ENCODE results near the gene STIMATE. TPM values are rescaled to one million over a fixed set of nuclear protein-coding genes. Genes with fewer than 3 reads are reported as not detected.

Gene STIMATE
- total and polyA plus RNA-seq, 2 experiments from 2014 or later, result 9.3 to 10.3 TPM

- TF ChIP-seq EZH2phosphoT487 (IDR thresholded peaks at IDR 0.05; ENCODE audit: insufficient read depth, low read depth), result no peak
- TF ChIP-seq EZH2 (IDR thresholded peaks at IDR 0.05; ENCODE audit: insufficient read depth, poor library complexity, severe bottlenecking), result no peak
- Histone ChIP-seq H2AFZ (no peak overlapping the region), H3K9ac (no peak overlapping the region), H3K9me2 (ENCODE audit: insufficient read depth) (no peaks in the 10 kb centered on the region), H3K27ac (no peak overlapping the region), H3K27me3 (replicated peaks; ENCODE audit: insufficient read depth) (no peaks in the 10 kb centered on the region), H3K9me3 (ENCODE audit: low read depth) (no peaks in the 10 kb centered on the region), H3F3A (ENCODE audit: insufficient read depth) (no peaks in the 10 kb centered on the region), H3K36me3 (ENCODE audit: low read depth) (no peaks in the 10 kb centered on the region), H3K4me3 (no peak overlapping the region), H3K4me2 (ENCODE audit: unreplicated experiment) (no peak overlapping the region), H3K79me2 (ENCODE audit: insufficient read depth) (no peaks in the 10 kb centered on the region), H3K4me1 (ENCODE audit: insufficient read depth) (no peaks in the 10 kb centered on the region), H4K20me1 (ENCODE audit: insufficient read depth) (no peaks in the 10 kb centered on the region)
- DNase-seq, result no peak
- in situ Hi-C loops (cut with MboI), result no loop called here
- 95 to 100% methylated on average over 2 of the region's 2 CpGs for WGBS, 2 experiments (ENCODE audit: low coverage in 1 of 2, low lambda C conversion rate in 2 of 2, missing lambda C conversion rate in 2 of 2)
These were observed 58.1 kb downstream of the STIMATE start for GRCh38 chr3:52839268-52839575.

DNA sequence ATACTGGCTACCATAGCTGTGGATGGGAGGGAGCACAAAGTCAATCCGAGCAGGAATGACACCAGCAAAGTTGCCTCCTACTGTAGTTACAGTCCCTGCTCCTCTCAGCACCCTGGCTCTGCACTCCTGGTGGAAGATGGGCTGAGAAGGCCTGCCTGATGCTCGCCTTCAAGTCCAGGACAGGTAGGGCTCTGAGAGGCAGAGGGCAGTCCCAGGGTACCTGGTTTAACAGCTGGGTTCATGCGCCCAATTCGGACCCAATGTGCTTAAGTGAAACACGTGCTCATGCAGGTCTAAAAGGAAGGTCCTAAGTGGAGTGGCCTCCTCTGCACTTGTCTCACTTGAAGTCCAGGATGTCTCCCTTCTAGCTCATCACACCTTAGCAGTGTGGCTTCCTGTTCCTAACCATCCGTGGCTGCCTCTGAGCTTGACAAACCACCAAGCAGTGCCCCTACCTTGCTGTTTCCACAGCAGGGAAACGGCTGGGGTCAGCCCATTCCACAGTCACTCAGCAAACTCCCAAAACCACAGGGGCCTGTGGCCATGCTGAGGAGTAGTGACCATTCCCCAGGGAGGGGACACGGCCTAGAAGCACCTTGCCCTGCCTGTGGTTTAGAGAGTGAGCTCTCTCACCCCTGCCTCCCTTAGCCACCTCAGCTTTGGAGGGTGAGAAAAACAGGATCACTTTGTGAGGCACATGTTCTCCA, 58.6 kb downstream of the STIMATE start:
- TF ChIP-seq EZH2 (IDR thresholded peaks at IDR 0.05; ENCODE audit: insufficient read depth, poor library complexity, severe bottlenecking) (no peak), EZH2phosphoT487 (IDR thresholded peaks at IDR 0.05; ENCODE audit: insufficient read depth, low read depth) (no peak)
- DNase-seq, result no peak
- Histone ChIP-seq H3K9me3 (ENCODE audit: low read depth) (no peaks in the 10 kb centered on the region), H3K79me2 (ENCODE audit: insufficient read depth) (no peaks in the 10 kb centered on the region), H3K9ac (no peak overlapping the region), H3K9me2 (ENCODE audit: insufficient read depth) (no peaks in the 10 kb centered on the region), H3K27ac (no peak overlapping the region), H4K20me1 (ENCODE audit: insufficient read depth) (no peaks in the 10 kb centered on the region), H3K27me3 (replicated peaks; ENCODE audit: insufficient read depth) (no peaks in the 10 kb centered on the region), H3K4me1 (ENCODE audit: insufficient read depth) (no peaks in the 10 kb centered on the region), H3F3A (ENCODE audit: insufficient read depth) (no peaks in the 10 kb centered on the region), H3K4me2 (ENCODE audit: unreplicated experiment) (no peak overlapping the region), H3K4me3 (no peak overlapping the region), H3K36me3 (ENCODE audit: low read depth) (no peaks in the 10 kb centered on the region), H2AFZ (no peak overlapping the region)
- in situ Hi-C loops (cut with MboI), result no loop called here
- 90 to 91% methylated on average over 8 of the region's 8 CpGs for WGBS, 2 experiments (ENCODE audit: low coverage in 1 of 2, low lambda C conversion rate in 2 of 2, missing lambda C conversion rate in 2 of 2)

DNA sequence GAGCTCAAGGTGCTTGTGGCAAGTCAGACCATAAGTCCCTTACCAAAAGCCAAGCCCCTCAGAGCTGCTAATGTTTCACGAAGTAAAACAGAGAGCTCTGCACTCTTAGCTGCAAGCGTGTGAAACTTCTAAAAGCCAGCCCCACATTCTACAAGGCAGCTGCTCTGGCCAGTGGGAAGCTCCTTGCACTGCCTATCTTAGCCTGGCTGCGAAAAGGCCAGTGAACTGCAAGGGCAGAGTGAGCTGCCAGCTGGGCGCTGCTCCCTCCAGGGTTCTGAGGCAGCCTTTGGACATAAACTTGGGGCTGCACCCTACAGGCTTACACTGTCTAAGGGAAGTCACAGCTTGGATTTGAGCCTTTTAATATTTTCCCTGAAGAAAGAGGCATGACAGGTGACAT, 60.4 kb downstream of the STIMATE start:
- H3F3A ChIP-seq (ENCODE audit: insufficient read depth), result no peaks in the 10 kb centered on the region
- H3K9ac ChIP-seq, result no peak overlapping the region
- no peak for DNase-seq
- H4K20me1 ChIP-seq (ENCODE audit: insufficient read depth), result no peaks in the 10 kb centered on the region
- TF ChIP-seq EZH2 (IDR thresholded peaks at IDR 0.05; ENCODE audit: insufficient read depth, poor library complexity, severe bottlenecking) (no peak), EZH2phosphoT487 (IDR thresholded peaks at IDR 0.05; ENCODE audit: insufficient read depth, low read depth) (no peak)
- no peaks in the 10 kb centered on the region for H3K9me3 ChIP-seq (ENCODE audit: low read depth)
- H3K9me2 ChIP-seq (ENCODE audit: insufficient read depth), result no peaks in the 10 kb centered on the region
- no peak overlapping the region for H3K4me2 ChIP-seq (ENCODE audit: unreplicated experiment)
- no peak overlapping the region for H2AFZ ChIP-seq
- no peak overlapping the region for H3K27ac ChIP-seq
- in situ Hi-C loops (cut with MboI), result no loop called here
- WGBS, 2 experiments (ENCODE audit: low coverage in 1 of 2, low lambda C conversion rate in 2 of 2, missing lambda C conversion rate in 2 of 2), result 94 to 95% methylated on average over 4 of the region's 4 CpGs
- no peaks in the 10 kb centered on the region for H3K36me3 ChIP-seq (ENCODE audit: low read depth)
- no peaks in the 10 kb centered on the region for H3K4me1 ChIP-seq (ENCODE audit: insufficient read depth)
- no peaks in the 10 kb centered on the region for H3K79me2 ChIP-seq (ENCODE audit: insufficient read depth)
- no peaks in the 10 kb centered on the region for H3K27me3 ChIP-seq (replicated peaks; ENCODE audit: insufficient read depth)
- no peak overlapping the region for H3K4me3 ChIP-seq

GRCh38 chr3:52836471-52836845, 60.9 kb downstream of the STIMATE start:
- 83 to 85% methylated on average over 5 of the region's 5 CpGs for WGBS, 2 experiments (ENCODE audit: low coverage in 1 of 2, low lambda C conversion rate in 2 of 2, missing lambda C conversion rate in 2 of 2)

More at GRCh38 chr3:52836471-52836845, 60.9 kb downstream of the STIMATE start:
- H3K36me3 ChIP-seq (ENCODE audit: low read depth), result no peaks in the 10 kb centered on the region
- no peak overlapping the region for H3K4me3 ChIP-seq
- H3K4me1 ChIP-seq (ENCODE audit: insufficient read depth), result peaks cover 3% of the 10 kb centered on the region
- in situ Hi-C loops (cut with MboI), result no loop called here
- H2AFZ ChIP-seq, result no peak overlapping the region
- no peaks in the 10 kb centered on the region for H3K79me2 ChIP-seq (ENCODE audit: insufficient read depth)
- TF ChIP-seq EZH2 (IDR thresholded peaks at IDR 0.05; ENCODE audit: insufficient read depth, poor library complexity, severe bottlenecking), result no peak
- no peak for TF ChIP-seq EZH2phosphoT487 (IDR thresholded peaks at IDR 0.05; ENCODE audit: insufficient read depth, low read depth)
- no peak overlapping the region for H3K27ac ChIP-seq
- no peaks in the 10 kb centered on the region for H3K9me2 ChIP-seq (ENCODE audit: insufficient read depth)
- no peaks in the 10 kb centered on the region for H3F3A ChIP-seq (ENCODE audit: insufficient read depth)
- no peaks in the 10 kb centered on the region for H3K9me3 ChIP-seq (ENCODE audit: low read depth)
- no peaks in the 10 kb centered on the region for H3K27me3 ChIP-seq (replicated peaks; ENCODE audit: insufficient read depth)
- no peak for DNase-seq
- no peak overlapping the region for H3K4me2 ChIP-seq (ENCODE audit: unreplicated experiment)
- no peaks in the 10 kb centered on the region for H4K20me1 ChIP-seq (ENCODE audit: insufficient read depth)
- no peak overlapping the region for H3K9ac ChIP-seq
